ENCODE results near the gene CWC15.

CWC15 gene

DNA sequence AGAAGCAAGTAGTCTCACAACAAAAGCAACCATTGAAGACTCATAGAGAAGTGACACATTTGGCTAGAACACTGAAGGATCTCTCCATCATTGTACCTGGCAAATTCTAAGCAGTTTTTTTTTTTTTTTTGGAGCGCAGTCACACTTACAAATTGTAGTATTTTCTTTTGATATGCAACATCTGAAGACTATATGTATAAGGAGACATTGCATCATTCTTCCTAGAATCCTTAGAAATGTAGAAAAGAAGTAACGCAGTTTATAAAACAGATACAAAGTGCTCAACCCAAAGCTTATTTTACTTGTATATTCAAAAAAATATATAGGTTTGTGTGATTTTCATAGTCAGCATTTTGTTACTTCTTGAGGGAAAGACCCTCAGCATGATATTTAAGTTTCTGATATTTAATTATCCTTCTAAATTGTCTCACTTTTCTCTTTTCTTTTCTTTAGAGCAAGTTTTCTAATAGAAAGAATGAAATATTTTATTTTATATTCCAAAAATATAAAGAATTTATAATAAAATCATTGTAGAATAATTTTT, 20.1 kb upstream of the CWC15 start:
- POLR2A ChIA-PET: no interaction called here

DNA sequence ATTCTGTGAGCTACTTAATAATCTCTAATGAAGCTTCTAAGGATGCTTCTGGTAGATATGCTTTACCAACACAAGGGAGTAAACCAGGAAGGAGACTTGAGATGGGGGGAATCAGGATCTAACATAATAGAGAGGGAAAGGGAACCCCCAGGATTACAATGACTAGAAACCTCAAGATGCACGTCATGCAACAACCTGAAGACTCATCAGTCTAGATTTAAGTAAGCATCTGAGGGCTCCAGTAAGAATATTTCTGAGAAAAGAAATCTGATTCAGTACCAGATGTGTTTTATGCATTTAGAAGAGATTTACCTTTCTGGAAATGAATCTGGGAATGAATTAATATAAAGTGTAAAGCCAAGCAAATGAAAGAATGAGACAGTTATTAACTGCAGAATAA, 15.4 kb upstream of the CWC15 start:
- no peaks in the 10 kb centered on the region for H3K36me3 ChIP-seq (ENCODE audit: control insufficient read depth in 2 of 2, insufficient read depth in 1 of 2, low read length in 2 of 2)
- no peak overlapping the region for H3K4me3 ChIP-seq (ENCODE audit: low read depth, low read length)
- ChIA-PET POLR2A (no interaction called here), CTCF (interaction anchor here (0.8 kb wide), 1 partner anchor 43 kb away, joined by 3 read pairs; no protein-coding TSS in a partner anchor)
- no peak overlapping the region for H3K27ac ChIP-seq (ENCODE audit: extremely low read depth, low read depth, low read length)
- no peaks in the 10 kb centered on the region for H3K4me1 ChIP-seq (ENCODE audit: control insufficient read depth, insufficient read depth, low read length)
- TF ChIP-seq ZBTB21 (tag by site-specific recombination; IDR thresholded peaks at IDR 0.05) (no peak), ZNF354C (tag by site-specific recombination; IDR thresholded peaks at IDR 0.05; ENCODE audit: borderline replicate concordance, low read depth) (no peak), GLIS2 (tag by site-specific recombination; IDR thresholded peaks at IDR 0.05) (no peak), OVOL3 (tag by site-specific recombination; IDR thresholded peaks at IDR 0.05) (no peak), ZNF623 (tag by site-specific recombination; IDR thresholded peaks at IDR 0.05) (no peak), ZNF830 (tag by site-specific recombination; IDR thresholded peaks at IDR 0.05; ENCODE audit: low read depth) (no peak), ZNF335 (tag by site-specific recombination; conservative IDR thresholded peaks at IDR 0.05) (no peak), ZNF670 (tag by site-specific recombination; IDR thresholded peaks at IDR 0.05; ENCODE audit: low read depth) (no peak), ZNF707 (tag by site-specific recombination; IDR thresholded peaks at IDR 0.05) (no peak)
- TF ChIP-seq, protein P1, sequence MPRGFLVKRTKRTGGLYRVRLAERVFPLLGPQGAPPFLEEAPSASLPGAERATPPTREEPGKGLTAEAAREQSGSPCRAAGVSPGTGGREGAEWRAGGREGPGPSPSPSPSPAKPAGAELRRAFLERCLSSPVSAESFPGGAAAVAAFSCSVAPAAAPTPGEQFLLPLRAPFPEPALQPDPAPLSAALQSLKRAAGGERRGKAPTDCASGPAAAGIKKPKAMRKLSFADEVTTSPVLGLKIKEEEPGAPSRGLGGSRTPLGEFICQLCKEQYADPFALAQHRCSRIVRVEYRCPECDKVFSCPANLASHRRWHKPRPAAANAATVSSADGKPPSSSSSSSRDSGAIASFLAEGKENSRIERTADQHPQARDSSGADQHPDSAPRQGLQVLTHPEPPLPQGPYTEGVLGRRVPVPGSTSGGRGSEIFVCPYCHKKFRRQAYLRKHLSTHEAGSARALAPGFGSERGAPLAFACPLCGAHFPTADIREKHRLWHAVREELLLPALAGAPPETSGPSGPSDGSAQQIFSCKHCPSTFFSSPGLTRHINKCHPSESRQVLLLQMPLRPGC (tag by site-specific recombination; IDR thresholded peaks at IDR 0.05): no peak
- no peaks in the 10 kb centered on the region for H3K9me3 ChIP-seq (ENCODE audit: control insufficient read depth, insufficient read depth, low read depth, low read length)

More for the DNA sequence above, 20.1 kb upstream of the CWC15 start:
- Histone ChIP-seq H3K4me1 (ENCODE audit: control insufficient read depth, insufficient read depth, low read length) (no peaks in the 10 kb centered on the region), H3K36me3 (ENCODE audit: control insufficient read depth in 2 of 2, insufficient read depth in 1 of 2, low read length in 2 of 2) (peaks cover 0 to 10% of the 10 kb centered on the region in 2 experiments; a peak in 1 of 3 replicates), H3K9me3 (ENCODE audit: control insufficient read depth, insufficient read depth, low read depth, low read length) (no peaks in the 10 kb centered on the region), H3K27ac (ENCODE audit: extremely low read depth, low read depth, low read length) (no peak overlapping the region), H3K4me3 (ENCODE audit: low read depth, low read length) (no peak overlapping the region)
- TF ChIP-seq ZNF169 (tag by site-specific recombination; IDR thresholded peaks at IDR 0.05) (no peak), ZNF664 (tag by site-specific recombination; IDR thresholded peaks at IDR 0.05) (0 out of 2 replicates have a peak, but pooled peaks have one; percentile 19)
- CTCF ChIA-PET: no interaction called here

DNA sequence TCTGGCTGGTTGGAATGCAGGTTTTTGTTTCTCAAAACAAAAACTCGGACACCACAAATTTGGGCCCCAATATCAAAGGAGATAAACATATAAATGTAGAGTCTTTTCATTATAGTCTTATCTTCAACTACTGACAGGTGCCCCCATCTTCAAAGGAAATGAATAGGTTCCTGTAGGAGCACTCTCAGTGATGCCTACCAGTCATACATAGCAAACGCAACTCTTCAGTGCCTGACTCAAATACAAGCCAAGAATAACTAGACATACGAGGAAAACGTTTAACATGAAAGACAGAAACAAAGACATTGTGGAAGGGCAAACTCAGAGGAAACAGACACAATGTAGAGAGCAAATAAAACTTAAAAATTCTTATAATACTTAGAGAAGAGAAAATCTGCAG, 14.0 kb upstream of the CWC15 start:
- POLR2A ChIA-PET: no interaction called here
- H3K4me1 ChIP-seq (ENCODE audit: control insufficient read depth, insufficient read depth, low read length): no peaks in the 10 kb centered on the region
- H3K27ac ChIP-seq (ENCODE audit: extremely low read depth, low read depth, low read length): no peak overlapping the region
- CTCF ChIA-PET: interaction anchor here (0.5 to 0.7 kb wide), 3 partner anchors 11 to 1368 kb away, joined by 3 to 5 read pairs (median 4); no protein-coding TSS in a partner anchor
- no peaks in the 10 kb centered on the region for H3K36me3 ChIP-seq (ENCODE audit: control insufficient read depth in 2 of 2, insufficient read depth in 1 of 2, low read length in 2 of 2)
- no peak overlapping the region for H3K4me3 ChIP-seq (ENCODE audit: low read depth, low read length)
- H3K9me3 ChIP-seq (ENCODE audit: control insufficient read depth, insufficient read depth, low read depth, low read length): no peaks in the 10 kb centered on the region
- TF ChIP-seq ZNF121 (tag by site-specific recombination; IDR thresholded peaks at IDR 0.05): no peak
- TF ChIP-seq KLF9 (tag by site-specific recombination; IDR thresholded peaks at IDR 0.05; ENCODE audit: low read depth): no peak
- no peak for TF ChIP-seq ZNF660 (tag by site-specific recombination; IDR thresholded peaks at IDR 0.05)
- TF ChIP-seq, protein P2, sequence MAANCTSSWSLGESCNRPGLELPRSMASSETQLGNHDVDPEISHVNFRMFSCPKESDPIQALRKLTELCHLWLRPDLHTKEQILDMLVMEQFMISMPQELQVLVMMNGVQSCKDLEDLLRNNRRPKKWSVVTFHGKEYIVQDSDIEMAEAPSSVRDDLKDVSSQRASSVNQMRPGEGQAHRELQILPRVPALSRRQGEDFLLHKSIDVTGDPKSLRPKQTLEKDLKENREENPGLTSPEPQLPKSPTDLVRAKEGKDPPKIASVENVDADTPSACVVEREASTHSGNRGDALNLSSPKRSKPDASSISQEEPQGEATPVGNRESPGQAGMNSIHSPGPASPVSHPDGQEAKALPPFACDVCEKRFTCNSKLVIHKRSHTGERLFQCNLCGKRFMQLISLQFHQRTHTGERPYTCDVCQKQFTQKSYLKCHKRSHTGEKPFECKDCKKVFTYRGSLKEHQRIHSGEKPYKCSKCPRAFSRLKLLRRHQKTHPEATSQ (tag by site-specific recombination; IDR thresholded peaks at IDR 0.05): no peak
- TF ChIP-seq, protein P3, sequence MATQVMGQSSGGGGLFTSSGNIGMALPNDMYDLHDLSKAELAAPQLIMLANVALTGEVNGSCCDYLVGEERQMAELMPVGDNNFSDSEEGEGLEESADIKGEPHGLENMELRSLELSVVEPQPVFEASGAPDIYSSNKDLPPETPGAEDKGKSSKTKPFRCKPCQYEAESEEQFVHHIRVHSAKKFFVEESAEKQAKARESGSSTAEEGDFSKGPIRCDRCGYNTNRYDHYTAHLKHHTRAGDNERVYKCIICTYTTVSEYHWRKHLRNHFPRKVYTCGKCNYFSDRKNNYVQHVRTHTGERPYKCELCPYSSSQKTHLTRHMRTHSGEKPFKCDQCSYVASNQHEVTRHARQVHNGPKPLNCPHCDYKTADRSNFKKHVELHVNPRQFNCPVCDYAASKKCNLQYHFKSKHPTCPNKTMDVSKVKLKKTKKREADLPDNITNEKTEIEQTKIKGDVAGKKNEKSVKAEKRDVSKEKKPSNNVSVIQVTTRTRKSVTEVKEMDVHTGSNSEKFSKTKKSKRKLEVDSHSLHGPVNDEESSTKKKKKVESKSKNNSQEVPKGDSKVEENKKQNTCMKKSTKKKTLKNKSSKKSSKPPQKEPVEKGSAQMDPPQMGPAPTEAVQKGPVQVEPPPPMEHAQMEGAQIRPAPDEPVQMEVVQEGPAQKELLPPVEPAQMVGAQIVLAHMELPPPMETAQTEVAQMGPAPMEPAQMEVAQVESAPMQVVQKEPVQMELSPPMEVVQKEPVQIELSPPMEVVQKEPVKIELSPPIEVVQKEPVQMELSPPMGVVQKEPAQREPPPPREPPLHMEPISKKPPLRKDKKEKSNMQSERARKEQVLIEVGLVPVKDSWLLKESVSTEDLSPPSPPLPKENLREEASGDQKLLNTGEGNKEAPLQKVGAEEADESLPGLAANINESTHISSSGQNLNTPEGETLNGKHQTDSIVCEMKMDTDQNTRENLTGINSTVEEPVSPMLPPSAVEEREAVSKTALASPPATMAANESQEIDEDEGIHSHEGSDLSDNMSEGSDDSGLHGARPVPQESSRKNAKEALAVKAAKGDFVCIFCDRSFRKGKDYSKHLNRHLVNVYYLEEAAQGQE (tag by site-specific recombination; IDR thresholded peaks at IDR 0.05): no peak
- no peak for TF ChIP-seq ZNF202 (tag by site-specific recombination; IDR thresholded peaks at IDR 0.05; ENCODE audit: borderline replicate concordance)
- no peak for TF ChIP-seq ZNF76 (tag by site-specific recombination; IDR thresholded peaks at IDR 0.05; ENCODE audit: borderline replicate concordance, low read depth)
- no peak for TF ChIP-seq ZNF558 (tag by site-specific recombination; IDR thresholded peaks at IDR 0.05)
- no peak for TF ChIP-seq TCF7L2 (IDR thresholded peaks at IDR 0.05; ENCODE audit: borderline replicate concordance, low read depth, low read length)
- TF ChIP-seq SCRT2 (tag by site-specific recombination; IDR thresholded peaks at IDR 0.05): no peak
- TF ChIP-seq ZNF658 (tag by site-specific recombination; IDR thresholded peaks at IDR 0.05): no peak
- TF ChIP-seq SP7 (tag by site-specific recombination; IDR thresholded peaks at IDR 0.05): no peak

Data from HEK293 (cell line).